D721Med (cell line): Measurements from ENCODE around the gene REXO5.
A peak's percentile ranks its signal among the peaks of the same experiment; 100 is the strongest.

Experiments used
- DNase-seq: peaks from one replicate; pipeline ENCODE4 v3.0.0; 2011; ENCODE audit warnings: low spot score; ENCODE audit not compliant: insufficient read length
- FAIRE-seq: peaks from 2 replicates; lab custom pipeline; 2011; peaks lifted over from hg19 to GRCh38; lab: Jason Lieb, UNC
- TF ChIP-seq, protein P1 (sequence below): IDR thresholded peaks from 2 replicates; pipeline ENCODE4 v1.5.1; 2012; ENCODE audit warnings: mild to moderate bottlenecking, control low read depth; ENCODE audit not compliant: insufficient read depth; ENCODE audit errors: missing control alignments

The REXO5 gene

DNA sequence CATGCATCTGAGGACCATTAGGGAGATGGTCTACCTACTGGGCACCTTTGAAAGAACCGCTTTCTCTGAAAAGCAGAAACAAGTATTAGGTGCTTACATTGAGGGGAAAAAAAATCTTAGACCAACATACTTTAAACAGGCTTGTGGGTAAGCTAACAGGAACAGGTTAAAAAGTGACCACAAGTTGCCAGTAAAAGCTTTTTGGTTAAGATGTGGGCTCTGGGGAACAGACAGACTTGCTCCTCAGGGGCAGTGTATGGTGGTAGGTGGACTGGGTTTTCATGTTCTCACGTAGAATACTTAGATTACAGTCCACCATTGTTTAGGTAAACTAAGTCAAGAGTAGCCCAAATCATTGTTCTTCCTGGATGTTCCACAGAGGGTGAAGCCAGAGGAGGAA lies 41.2 kb downstream of the REXO5 start:
- TF ChIP-seq, protein P1, sequence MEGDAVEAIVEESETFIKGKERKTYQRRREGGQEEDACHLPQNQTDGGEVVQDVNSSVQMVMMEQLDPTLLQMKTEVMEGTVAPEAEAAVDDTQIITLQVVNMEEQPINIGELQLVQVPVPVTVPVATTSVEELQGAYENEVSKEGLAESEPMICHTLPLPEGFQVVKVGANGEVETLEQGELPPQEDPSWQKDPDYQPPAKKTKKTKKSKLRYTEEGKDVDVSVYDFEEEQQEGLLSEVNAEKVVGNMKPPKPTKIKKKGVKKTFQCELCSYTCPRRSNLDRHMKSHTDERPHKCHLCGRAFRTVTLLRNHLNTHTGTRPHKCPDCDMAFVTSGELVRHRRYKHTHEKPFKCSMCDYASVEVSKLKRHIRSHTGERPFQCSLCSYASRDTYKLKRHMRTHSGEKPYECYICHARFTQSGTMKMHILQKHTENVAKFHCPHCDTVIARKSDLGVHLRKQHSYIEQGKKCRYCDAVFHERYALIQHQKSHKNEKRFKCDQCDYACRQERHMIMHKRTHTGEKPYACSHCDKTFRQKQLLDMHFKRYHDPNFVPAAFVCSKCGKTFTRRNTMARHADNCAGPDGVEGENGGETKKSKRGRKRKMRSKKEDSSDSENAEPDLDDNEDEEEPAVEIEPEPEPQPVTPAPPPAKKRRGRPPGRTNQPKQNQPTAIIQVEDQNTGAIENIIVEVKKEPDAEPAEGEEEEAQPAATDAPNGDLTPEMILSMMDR: no peak
- FAIRE-seq (no peak), DNase-seq (no peak)

DNA sequence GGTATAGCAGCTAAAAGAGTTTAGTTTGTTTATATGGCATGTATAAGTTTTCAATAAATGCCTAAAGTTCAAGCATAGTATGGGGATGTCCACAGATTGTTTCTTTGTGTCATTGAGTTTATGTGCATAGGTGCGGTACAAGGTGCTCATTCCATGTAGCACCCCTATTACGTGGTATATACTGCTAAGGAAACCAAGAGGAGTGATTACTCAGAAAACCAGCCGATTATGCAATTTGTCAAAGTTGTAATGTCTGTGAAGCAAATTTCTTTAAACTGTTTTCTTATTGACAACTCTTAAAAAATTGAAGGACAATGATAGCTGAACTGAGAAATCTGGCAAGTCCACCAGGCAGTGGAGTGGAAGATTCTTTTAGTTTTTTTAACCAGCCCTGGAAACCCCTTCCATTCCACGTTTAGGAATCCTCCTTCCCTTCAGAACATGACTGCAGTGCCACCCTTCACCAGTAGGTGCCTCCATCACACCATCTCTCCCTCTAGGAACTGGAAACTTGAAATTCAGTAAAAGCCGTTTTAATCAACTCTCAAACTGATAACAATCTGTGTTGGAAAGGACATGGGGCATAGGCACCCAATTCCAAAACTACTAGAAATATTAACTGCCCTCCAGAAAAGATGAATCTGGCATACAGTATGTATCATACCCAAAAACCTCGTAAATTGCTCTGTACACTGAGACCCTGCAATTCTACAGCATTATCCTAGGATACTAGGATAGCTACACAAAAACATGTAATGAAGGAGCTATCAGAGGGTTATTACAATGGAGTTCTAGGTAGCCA lies 43.5 kb downstream of the REXO5 start:
- peak; percentile 84 for FAIRE-seq

DNA sequence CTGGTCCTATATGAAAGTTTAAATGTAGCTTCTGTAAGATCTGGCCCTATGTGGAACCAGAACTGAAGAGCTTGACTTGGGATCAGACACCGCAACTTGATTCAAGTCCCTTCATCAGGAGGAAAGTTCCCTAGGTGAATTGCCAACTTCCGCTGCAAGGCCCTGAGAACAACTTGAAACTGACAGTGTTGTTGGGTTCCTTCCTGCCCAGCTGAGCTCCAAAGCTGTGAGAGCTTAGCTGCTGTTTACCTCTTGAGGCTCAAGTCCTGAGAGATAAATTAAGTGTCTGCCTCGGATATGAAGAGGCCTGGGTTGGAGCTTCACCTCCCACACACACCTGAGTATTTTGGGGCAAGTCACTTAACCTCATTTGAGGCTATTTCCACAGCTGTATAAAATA lies 44.7 kb downstream of the REXO5 start:
- TF ChIP-seq, protein P1: no peak
- no peak for FAIRE-seq
- DNase-seq: no peak

More for the DNA sequence above, 43.5 kb downstream of the REXO5 start:
- TF ChIP-seq, protein P1: peak; percentile 98
- no peak for DNase-seq

DNA sequence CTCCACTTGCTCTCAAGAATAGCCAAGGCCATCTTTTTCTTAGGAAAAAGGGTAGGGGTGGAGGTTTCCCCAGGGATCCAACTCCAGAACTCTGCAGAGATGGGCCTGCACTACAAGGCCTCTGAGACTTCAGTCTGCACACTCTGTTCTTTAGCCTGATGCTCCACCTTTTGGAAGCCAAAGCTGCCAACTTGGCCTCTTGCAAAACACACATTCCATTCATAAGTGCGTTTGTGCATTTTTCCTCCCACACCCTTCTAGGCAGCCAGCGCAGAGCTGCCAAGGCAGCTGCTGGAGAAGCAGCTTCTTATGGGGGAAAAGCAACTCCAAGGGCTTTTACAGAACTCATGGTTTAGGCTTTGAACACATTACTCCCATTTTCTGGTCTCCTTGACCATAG lies 45.3 kb downstream of the REXO5 start:
- no peak for FAIRE-seq
- DNase-seq: no peak
- TF ChIP-seq, protein P1: no peak

DNA sequence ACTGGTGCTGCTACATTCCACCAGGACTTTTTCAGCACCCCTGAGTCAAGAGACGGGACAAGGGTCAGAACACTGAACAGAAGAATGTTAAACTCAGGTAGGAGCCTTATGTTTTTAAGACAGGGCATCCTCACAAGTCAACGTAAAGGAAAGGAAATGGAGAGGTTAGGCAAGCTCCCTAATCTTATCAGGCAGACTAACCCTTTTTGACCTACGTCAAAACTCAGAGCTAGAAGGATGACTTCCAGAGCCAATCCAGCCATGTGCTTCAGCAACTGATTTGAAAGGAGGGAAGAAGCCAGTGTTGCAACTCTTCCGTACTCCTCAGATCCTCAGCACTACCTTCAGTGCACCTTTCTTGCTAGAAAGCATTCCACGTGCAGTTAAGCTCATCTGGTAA lies 46.8 kb downstream of the REXO5 start:
- no peak for FAIRE-seq
- no peak for DNase-seq
- TF ChIP-seq, protein P1: no peak

DNA sequence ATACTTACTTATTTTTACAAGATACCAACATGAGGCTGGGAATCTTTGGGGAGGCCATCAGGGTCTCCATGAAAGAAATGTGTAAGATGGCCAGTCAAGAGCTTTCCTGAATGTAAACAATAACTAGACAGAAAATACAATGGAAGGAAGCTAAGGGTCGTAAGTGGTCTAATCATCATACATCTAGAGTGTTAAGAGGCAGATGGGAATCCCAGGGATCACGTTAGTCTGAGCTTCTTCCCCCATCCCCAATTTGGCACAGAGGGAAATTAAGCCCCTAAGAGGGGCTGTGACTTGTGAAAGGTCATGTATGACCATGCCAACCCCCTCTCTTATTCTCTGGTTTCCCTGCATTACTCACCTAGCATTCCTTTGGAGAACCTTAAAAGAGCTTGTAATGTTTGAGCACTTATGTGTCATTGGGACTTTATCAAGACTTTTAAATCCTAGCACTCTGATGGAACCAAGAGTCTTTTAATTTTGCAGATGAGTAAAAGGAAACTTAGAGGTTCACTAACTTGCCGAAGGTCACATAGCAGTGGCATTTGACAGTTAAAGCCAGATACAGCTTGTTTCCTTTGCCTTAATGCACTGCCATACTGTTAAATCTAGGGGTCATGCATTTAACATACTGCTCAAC lies 47.8 kb downstream of the REXO5 start:
- TF ChIP-seq, protein P1: no peak
- no peak for FAIRE-seq
- no peak for DNase-seq

DNA sequence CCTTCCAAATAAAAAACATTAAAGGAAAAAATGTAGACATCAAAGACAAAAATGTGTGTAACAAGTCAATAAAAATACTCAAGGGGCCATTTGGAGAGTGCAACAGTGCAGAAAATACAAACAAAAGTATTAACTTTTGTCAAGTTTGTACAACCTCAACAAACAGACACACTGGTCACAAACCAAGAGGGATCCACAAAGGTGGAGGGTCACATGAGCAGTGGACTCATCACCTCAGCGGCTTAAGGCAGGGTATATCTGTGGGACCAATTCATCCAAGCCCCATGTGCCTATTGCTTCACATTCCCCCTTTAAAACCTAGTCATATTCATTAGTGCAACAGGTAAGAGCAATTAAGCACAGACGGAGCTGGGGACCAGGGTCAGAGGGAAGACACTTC lies 48.6 kb downstream of the REXO5 start:
- FAIRE-seq: no peak
- no peak for DNase-seq
- TF ChIP-seq, protein P1: no peak
